Nephron progenitor cell (in vitro differentiated cells): Measurements from ENCODE around the gene ROR1.
A peak's percentile ranks its signal among the peaks of the same experiment; 100 is the strongest.

ENCODE experiments used
- DNase-seq: peaks from one replicate; pipeline ENCODE4 v3.0.0; 2021
- H3K27ac Mint-ChIP-seq: 2 replicates; pipeline ENCODE4 v1.8.0; 2021; ENCODE audit warnings: mild to moderate bottlenecking, moderate library complexity, mixed read lengths
- H3K27me3 Mint-ChIP-seq: 2 replicates; pipeline ENCODE4 v1.8.0; 2021; ENCODE audit warnings: mild to moderate bottlenecking, low read depth, mixed read lengths; ENCODE audit not compliant: poor library complexity
- H3K36me3 Mint-ChIP-seq: 2 replicates; pipeline ENCODE4 v1.8.0; 2021; ENCODE audit warnings: low read depth, mixed read lengths
- H3K4me1 Mint-ChIP-seq: 2 replicates; pipeline ENCODE4 v1.8.0; 2021; ENCODE audit warnings: mixed read lengths
- H3K4me3 Mint-ChIP-seq: 2 replicates; pipeline ENCODE4 v1.8.0; 2021; ENCODE audit warnings: mild to moderate bottlenecking, moderate library complexity, mixed read lengths
- H3K9me3 Mint-ChIP-seq: 2 replicates; pipeline ENCODE4 v1.8.0; 2021; ENCODE audit warnings: mild to moderate bottlenecking, moderate library complexity, mixed read lengths
- CTCF ChIP-seq: fragments of 200-600 bp; sonication (generic); IDR thresholded peaks from 2 replicates; pipeline ENCODE4 v1.5.0; 2021; ENCODE audit warnings: antibody characterized with exemption

The ROR1 gene

DNA sequence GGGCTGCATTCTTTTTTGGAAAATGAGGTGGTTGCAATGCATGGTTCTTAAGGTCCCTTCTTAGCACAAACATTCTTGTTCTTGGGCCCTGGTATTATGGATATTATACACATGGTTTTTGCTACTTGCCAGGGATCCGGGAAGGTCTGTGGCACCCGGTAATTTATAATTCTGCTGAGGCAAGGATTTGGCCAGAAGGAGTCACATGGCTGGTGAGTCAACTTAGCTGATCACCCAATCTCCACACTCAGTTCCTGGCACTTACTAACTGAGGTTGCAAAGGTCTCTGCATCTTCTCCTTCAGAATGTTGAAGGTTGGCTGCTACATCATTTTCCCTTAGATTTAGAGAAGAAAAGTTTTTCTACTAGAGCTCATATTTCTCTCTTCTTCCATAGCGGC is 112.5 kb downstream of the ROR1 start:
- H3K36me3 Mint-ChIP-seq = no peaks in the 10 kb centered on the region
- no peaks in the 10 kb centered on the region for H3K9me3 Mint-ChIP-seq
- no peak for DNase-seq
- TF ChIP-seq CTCF = no peak
- no peak overlapping the region for H3K27ac Mint-ChIP-seq
- H3K27me3 Mint-ChIP-seq = peaks cover 4% of the 10 kb centered on the region
- H3K4me3 Mint-ChIP-seq = no peak overlapping the region
- H3K4me1 Mint-ChIP-seq = peaks cover 36% of the 10 kb centered on the region

DNA sequence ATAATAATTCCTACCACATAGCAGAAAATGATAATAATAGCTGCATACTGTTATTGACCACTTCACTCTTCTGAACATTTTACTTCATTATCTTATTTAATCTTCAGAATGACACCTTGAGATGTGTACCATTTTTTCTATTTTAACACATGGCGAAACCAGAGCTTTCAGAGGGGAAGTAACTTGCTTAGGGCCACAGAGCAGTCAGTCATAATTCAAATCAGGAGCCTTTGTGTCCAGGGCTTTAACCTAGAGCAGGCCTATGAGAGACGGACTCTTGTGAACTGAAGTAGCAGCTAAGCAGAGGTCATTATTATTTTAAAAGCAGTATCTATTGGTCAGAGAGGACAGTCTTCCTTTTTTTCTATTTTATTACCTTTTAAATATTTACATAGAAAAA is 114.0 kb downstream of the ROR1 start:
- no peaks in the 10 kb centered on the region for H3K9me3 Mint-ChIP-seq
- H3K4me3 Mint-ChIP-seq = no peak overlapping the region
- peak overlapping the region; percentile 19 for H3K27ac Mint-ChIP-seq
- no peak for TF ChIP-seq CTCF
- peaks cover 4% of the 10 kb centered on the region for H3K27me3 Mint-ChIP-seq
- no peaks in the 10 kb centered on the region for H3K36me3 Mint-ChIP-seq
- peaks cover 43% of the 10 kb centered on the region for H3K4me1 Mint-ChIP-seq
- no peak for DNase-seq

GRCh38 chr1:63888984-63889383 is 115.2 kb downstream of the ROR1 start:
- Mint-ChIP-seq H3K27me3 (no peaks in the 10 kb centered on the region), H3K36me3 (no peaks in the 10 kb centered on the region), H3K27ac (no peak overlapping the region), H3K4me3 (no peak overlapping the region), H3K9me3 (no peaks in the 10 kb centered on the region), H3K4me1 (peaks cover 45% of the 10 kb centered on the region)
- no peak for DNase-seq
- TF ChIP-seq CTCF = no peak

GRCh38 chr1:63890468-63890867 is 116.7 kb downstream of the ROR1 start:
- Mint-ChIP-seq H3K4me1 (peaks cover 34% of the 10 kb centered on the region), H3K27me3 (no peaks in the 10 kb centered on the region), H3K27ac (no peak overlapping the region), H3K4me3 (no peak overlapping the region), H3K36me3 (no peaks in the 10 kb centered on the region), H3K9me3 (no peaks in the 10 kb centered on the region)
- no peak for DNase-seq
- no peak for TF ChIP-seq CTCF

GRCh38 chr1:63891060-63891690 is 117.4 kb downstream of the ROR1 start:
- no peak overlapping the region for H3K27ac Mint-ChIP-seq
- DNase-seq = no peak
- peaks cover 34% of the 10 kb centered on the region for H3K4me1 Mint-ChIP-seq
- H3K27me3 Mint-ChIP-seq = no peaks in the 10 kb centered on the region
- no peaks in the 10 kb centered on the region for H3K9me3 Mint-ChIP-seq
- TF ChIP-seq CTCF = no peak
- H3K4me3 Mint-ChIP-seq = no peak overlapping the region
- H3K36me3 Mint-ChIP-seq = no peaks in the 10 kb centered on the region

DNA sequence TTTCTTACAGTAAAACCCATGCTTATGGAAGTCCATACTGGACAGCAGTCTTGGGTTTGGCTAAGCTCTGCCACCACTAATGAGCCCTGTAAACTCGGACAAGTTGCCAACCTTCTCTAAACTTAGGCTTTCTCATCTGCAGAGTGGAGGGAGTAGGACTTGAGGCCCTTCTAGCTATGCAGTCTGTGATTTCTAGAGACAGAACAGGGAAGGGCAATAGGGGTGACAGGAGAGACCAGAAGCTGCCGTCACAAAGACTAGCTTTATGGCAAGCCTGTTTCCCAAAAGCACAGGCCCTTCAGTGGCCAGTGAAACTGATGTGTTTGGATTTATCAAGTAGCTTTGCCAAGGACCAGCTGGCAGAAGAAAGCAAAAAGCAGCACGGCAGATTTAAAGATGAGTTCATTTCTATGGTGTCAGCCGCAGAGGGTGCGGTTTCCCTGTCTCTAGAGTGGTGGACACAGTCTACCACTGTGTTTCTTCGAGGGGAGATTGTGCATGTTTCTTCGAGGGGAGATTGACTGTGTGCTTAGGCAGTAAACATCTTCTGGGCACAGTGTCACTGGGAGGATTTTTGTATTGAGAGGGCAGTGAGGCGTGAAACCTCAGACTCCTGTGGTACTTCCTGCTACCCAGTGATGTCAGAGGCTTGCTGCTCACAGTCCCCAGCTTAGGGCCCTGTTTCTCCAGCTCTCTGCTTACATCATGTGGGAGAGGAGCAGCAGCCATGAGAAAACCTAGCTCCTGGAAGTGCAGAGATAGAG is 119.0 kb downstream of the ROR1 start:
- H3K27ac Mint-ChIP-seq = peak overlapping the region; percentile 34
- H3K9me3 Mint-ChIP-seq = no peaks in the 10 kb centered on the region
- no peak overlapping the region for H3K4me3 Mint-ChIP-seq
- no peak for DNase-seq
- H3K36me3 Mint-ChIP-seq = no peaks in the 10 kb centered on the region
- TF ChIP-seq CTCF = no peak
- peaks cover 23% of the 10 kb centered on the region for H3K4me1 Mint-ChIP-seq
- no peaks in the 10 kb centered on the region for H3K27me3 Mint-ChIP-seq
